Skin epidermis (tissue), 12 donors: ENCODE results near the gene PTPRN2.

ENCODE experiments used
- H3K27ac ChIP-seq, 21 experiments: fragments of 200-600 bp; sonication (generic) in 11 of 21; one replicate each; pipeline ENCODE4 v1.5.0; 2020; ENCODE audit warnings: mild to moderate bottlenecking in 3 of 21, inconsistent platforms in 2 of 21, moderate library complexity in 2 of 21
- H3K4me3 ChIP-seq, 7 experiments: fragments of 200-600 bp; sonication (generic) in 2 of 7; one replicate each; pipeline ENCODE4 v1.5.0; 2020; ENCODE audit warnings: inconsistent platforms in 2 of 7, mild to moderate bottlenecking in 2 of 7, moderate library complexity in 1 of 7

PTPRN2 gene

GRCh38 chr7:157587805-157588560 lies 999.6 kb downstream of the PTPRN2 start:
- Histone ChIP-seq H3K4me3 (no peak overlapping the region), H3K27ac (no peak overlapping the region)

DNA sequence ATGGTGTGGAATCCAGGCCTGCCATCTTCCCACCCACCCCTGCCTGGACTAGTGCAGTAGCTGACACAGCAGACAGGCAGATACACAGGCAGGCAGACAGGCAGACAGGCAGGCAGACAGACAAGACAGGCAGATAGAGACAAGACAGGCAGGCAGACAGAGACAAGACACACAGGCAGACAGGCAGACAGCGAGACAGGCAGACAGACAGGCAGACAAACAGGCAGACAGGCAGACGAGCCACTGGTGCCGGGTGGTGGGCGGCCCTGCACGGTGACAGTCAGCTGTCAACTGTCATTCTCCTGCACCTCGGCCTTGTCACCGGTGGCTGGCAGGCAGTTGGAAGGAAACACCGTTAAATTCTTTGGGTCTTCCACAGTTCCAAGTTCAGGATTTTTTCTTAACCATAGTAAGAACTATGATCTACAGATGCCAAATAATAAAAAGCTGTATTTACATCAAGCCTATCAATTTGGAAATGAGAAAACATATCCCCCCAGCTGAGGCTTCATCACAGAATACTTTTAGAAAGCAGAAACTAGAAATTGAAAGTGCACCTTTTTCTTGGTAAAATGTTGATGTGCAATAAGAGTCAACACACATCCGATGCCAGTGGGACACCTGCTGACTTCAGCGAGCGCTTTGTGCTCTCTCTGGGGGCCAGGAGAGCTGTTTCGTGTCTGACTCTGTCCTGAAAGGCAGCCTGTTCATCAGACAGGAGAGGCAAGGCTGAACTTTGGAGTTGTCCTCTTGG lies 1000.4 kb downstream of the PTPRN2 start:
- no peak overlapping the region for H3K27ac ChIP-seq

GRCh38 chr7:157586426-157586955 lies 1001.1 kb downstream of the PTPRN2 start:
- H3K4me3 ChIP-seq, result no peak overlapping the region
- H3K27ac ChIP-seq, result no peak overlapping the region

More for the DNA sequence above, 1000.4 kb downstream of the PTPRN2 start:
- H3K4me3 ChIP-seq, result no peak overlapping the region

DNA sequence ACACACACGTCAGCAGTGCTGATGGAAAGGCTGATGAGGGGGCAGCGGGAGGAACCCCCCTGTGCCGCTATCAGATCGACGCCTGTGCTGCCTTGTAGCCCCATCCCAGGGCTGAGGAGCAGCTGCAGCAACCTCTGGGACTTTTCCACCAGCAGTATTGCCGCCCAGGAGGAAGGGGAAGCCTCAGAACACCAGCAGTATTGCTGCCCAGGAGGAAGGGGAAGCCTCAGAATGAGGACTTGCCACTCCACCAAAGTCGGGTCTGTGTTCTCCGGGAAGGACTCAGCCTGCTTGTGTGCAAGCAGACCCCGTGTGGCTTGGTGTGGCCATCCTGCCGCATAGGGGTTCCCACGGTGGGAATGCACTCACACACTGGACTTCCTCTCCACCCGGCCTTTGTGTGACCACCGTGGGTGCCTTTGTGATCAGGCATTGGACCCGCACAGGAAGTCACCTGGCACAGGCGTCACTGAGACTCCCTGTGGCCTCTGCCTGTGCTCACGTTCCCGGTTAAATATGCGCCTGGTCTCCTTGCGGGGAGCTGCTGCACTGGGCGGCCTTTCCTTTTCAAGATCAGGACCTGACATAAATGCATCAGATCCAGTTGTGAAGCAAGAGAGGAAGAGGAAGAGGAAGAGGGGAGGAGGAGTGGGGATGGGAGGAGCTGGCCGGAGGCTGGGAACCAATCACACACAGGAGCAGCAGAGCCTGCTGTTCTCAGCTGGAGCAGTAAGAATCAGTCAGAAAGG lies 1002.3 kb downstream of the PTPRN2 start:
- Histone ChIP-seq H3K4me3 (no peak overlapping the region), H3K27ac (peak overlapping the region in 1 of 21 experiments; percentile 42)

GRCh38 chr7:157584420-157584819 lies 1003.2 kb downstream of the PTPRN2 start:
- no peak overlapping the region for H3K4me3 ChIP-seq
- H3K27ac ChIP-seq, result no peak overlapping the region

GRCh38 chr7:157581740-157582139 lies 1005.9 kb downstream of the PTPRN2 start:
- no peak overlapping the region for H3K4me3 ChIP-seq
- H3K27ac ChIP-seq, result no peak overlapping the region

- Histone ChIP-seq H3K4me3 (no peak overlapping the region), H3K27ac (no peak overlapping the region)
Measured at GRCh38 chr7:157580324-157580723, 1007.3 kb downstream of the PTPRN2 start.

GRCh38 chr7:157579425-157579824 lies 1008.2 kb downstream of the PTPRN2 start:
- no peak overlapping the region for H3K4me3 ChIP-seq
- no peak overlapping the region for H3K27ac ChIP-seq

DNA sequence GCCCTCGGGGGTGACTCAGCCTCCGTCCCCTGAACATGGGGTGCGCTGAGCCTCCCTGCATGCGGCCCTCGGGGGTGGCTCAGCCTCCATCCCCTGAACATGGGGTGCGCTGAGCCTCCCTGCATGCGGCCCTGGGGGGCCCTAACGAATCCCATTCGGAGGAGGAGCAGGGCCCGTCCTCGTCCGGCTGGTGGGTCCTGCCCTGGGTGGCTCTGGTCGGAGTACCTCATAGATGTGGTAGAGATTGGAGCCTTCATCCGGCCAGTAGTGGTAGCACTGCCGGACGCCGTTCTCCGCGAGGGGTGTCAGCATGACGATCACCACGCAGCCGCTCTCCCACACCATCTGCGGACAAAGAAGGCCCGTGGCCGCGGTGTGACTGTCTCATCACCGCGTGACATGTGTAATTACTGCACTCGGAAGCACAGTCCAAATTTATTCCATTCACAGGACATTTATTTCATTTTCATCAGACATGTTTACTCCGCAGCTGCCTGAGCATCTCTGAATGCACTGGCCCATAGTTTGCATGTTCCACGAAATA lies 1009.8 kb downstream of the PTPRN2 start:
- H3K4me3 ChIP-seq, result no peak overlapping the region

DNA sequence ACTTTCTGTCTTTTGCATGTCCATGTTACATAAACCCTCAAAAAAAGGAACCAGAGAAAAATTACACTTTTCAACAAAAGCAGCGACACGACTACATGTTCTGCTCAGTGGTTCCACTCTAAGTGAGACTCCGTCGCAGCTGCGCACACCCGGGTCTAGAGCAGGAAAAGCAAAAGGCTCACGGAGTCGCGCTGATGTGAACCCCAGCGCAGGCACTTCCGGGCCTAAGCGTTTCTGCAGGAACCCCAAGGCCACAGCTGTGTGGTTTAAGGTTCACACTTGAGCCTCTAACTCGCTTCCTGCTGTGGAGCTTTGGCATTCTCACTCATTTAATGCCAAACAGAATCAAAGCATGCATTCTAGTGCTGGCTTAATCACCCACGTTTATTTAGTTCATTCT lies 1010.6 kb downstream of the PTPRN2 start:
- H3K27ac ChIP-seq, result no peak overlapping the region
- H3K4me3 ChIP-seq, result peak overlapping the region in 1 of 7 experiments; percentile 6

More for the DNA sequence above, 1009.8 kb downstream of the PTPRN2 start:
- H3K27ac ChIP-seq, result no peak overlapping the region

GRCh38 chr7:157576415-157576814 lies 1011.2 kb downstream of the PTPRN2 start:
- Histone ChIP-seq H3K27ac (peak overlapping the region in 2 of 21 experiments; percentile 17 to 51), H3K4me3 (peak overlapping the region in 2 of 7 experiments; percentile 6 to 15)

GRCh38 chr7:157575777-157576176 lies 1011.8 kb downstream of the PTPRN2 start:
- H3K4me3 ChIP-seq, result no peak overlapping the region
- H3K27ac ChIP-seq, result peak overlapping the region in 2 of 21 experiments; percentile 17 to 51

DNA sequence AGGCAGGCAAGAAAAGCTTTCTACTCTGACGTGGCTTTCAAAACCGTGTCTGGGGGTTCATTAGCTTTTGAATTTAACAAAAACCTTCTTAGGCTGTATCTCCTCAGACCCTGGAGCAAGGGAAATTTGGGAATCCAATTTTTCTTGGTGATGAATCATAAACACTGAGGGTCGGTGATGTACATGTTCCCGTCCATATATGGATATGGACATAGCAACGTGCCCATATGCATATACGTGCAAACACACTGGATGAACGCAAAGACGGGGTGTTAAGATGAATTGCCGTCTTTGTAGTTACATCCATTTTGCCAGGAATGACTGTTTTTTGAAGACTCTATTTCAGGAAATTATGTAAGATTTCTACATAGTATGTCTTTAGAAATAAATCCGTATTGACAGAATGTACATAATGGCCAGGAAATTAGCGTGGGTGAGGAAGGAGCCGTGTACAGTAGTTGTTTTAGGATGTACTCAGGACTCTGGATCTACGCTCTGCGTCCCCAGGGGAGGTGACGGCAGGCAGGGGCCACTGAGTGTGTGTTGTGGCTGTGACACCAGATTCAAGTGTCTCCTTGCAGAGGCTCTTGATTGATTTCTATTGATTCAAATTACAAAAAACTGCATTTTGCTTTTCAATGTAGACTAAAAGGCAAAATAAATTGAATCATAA lies 1012.6 kb downstream of the PTPRN2 start:
- Histone ChIP-seq H3K27ac (no peak overlapping the region), H3K4me3 (no peak overlapping the region)

- Histone ChIP-seq H3K27ac (no peak overlapping the region), H3K4me3 (no peak overlapping the region)
Measured at GRCh38 chr7:157574120-157574825, 1013.4 kb downstream of the PTPRN2 start.

- no peak overlapping the region for H3K27ac ChIP-seq
- no peak overlapping the region for H3K4me3 ChIP-seq
Measured at GRCh38 chr7:157573244-157573643, 1014.4 kb downstream of the PTPRN2 start.

GRCh38 chr7:157572622-157573021 lies 1015.0 kb downstream of the PTPRN2 start:
- Histone ChIP-seq H3K4me3 (no peak overlapping the region), H3K27ac (no peak overlapping the region)

GRCh38 chr7:157570531-157571200 lies 1017.0 kb downstream of the PTPRN2 start:
- H3K4me3 ChIP-seq, result no peak overlapping the region
- no peak overlapping the region for H3K27ac ChIP-seq

DNA sequence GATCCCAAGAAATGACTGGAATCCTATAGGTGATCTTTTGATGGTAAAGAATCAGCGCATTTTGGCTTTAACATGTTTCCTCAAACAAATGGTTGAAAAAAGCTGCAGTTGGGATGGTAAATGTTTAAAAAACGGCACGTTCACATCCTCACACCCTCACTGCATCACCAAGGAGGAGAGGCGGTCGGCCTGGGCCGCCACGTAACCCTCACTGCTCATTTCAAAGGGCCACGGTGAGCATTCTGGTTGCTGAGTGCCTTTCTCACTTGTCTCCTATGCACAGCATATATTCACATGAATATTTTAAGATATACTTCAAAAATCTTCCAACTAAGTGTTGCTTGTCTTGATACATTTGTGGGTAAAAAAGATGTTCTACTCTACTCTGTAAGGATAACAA lies 1017.7 kb downstream of the PTPRN2 start:
- no peak overlapping the region for H3K27ac ChIP-seq
- H3K4me3 ChIP-seq, result no peak overlapping the region
